GM19035 (cell line): ENCODE data around the gene ZNF628.

Experiments
- ATAC-seq: cut with Tn5 transposase; IDR thresholded peaks from one replicate; pipeline ENCODE4 v1.9.1; 2021; ENCODE audit not compliant: unreplicated experiment

ZNF628 gene

DNA sequence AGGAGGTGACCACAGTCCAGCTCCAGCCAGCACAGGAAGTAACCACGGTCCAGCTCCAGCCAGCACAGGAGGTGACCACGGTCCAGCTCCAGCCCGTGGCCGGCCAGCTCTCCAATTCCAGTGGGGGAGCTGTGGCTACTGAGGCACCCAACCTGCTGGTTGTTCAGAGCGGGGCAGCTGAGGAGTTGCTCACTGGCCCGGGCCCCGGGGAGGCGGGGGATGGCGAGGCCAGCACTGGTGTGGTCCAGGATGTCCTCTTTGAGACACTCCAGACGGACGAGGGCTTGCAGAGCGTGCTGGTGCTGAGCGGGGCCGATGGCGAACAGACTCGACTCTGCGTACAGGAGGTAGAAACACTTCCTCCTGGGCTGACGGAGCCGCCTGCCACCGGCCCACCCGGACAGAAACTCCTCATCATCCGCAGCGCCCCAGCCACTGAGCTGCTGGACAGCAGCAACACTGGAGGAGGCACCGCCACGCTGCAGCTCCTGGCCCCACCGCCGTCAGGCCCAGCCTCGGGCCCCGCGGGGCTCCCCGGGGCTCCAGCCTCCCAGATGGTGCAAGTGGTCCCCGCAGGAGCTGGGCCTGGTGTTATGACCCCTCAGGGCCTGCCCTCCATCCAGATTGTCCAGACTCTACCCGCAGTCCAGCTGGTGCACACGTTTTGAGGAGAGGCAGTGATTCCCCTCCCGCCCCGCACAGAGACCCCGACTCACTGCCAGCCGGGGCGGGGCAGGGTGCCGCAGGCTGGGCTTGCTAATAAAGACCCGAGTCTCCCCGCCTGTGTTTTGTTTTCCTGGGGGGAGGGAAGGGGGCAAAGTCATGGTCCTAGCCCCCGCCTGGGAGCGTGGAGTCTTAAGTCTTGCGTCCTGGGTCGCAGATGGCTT is 7.5 kb downstream of the ZNF628 start:
- no peak for ATAC-seq

- no peak for ATAC-seq
These were observed 8.4 kb downstream of the ZNF628 start, which contains the start of gene NAT14 for GRCh38 chr19:55484593-55485438. TSS of gene NAT14 (plus strand) at chr19:55485188. CDS start at chr19:55485709, 521 bp downstream.

GRCh38 chr19:55485439-55486011 is 9.1 kb downstream of the ZNF628 start:
- no peak for ATAC-seq

GRCh38 chr19:55486043-55486970 is 9.9 kb downstream of the ZNF628 start:
- no peak for ATAC-seq

- ATAC-seq = no peak
These were observed 10.8 kb downstream of the ZNF628 start for GRCh38 chr19:55486971-55487923.

GRCh38 chr19:55487924-55488687 is 11.7 kb downstream of the ZNF628 start, which contains the start of gene SSC5D:
TSS of gene SSC5D (plus strand) at chr19:55488436. CDS start at chr19:55488590, 154 bp downstream.
- no peak for ATAC-seq

DNA sequence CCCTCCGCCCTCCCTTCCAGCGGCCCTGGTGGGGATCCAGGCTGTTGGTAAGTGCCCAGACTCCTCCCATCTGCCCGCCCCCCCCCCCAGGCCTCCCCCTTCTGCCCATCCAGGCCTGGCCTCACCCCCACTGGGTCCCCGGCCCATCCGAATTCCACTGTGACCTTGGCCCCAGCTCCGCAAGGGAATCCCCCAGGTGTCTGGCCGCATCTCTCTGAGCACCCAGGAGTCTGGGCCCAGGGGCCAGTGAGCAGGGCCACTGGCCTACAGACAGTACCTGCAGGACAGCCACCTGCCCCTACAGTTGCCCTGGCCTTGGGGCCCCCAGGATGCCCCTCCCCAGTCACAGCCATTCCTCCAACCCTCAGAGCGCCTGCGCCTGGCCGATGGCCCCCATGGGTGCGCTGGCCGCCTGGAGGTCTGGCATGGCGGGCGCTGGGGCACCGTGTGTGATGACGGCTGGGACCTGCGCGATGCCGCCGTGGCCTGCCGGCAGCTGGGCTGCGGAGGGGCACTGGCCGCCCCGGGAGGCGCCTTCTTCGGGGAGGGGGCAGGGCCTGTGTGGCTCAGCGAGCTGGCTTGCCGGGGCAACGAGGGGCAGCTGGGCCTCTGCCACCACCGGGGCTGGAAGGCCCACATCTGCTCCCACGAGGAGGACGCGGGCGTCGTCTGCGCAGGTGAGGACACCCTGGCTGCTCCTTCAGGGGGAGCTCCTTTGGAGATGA is 12.7 kb downstream of the ZNF628 start:
- no peak for ATAC-seq

DNA sequence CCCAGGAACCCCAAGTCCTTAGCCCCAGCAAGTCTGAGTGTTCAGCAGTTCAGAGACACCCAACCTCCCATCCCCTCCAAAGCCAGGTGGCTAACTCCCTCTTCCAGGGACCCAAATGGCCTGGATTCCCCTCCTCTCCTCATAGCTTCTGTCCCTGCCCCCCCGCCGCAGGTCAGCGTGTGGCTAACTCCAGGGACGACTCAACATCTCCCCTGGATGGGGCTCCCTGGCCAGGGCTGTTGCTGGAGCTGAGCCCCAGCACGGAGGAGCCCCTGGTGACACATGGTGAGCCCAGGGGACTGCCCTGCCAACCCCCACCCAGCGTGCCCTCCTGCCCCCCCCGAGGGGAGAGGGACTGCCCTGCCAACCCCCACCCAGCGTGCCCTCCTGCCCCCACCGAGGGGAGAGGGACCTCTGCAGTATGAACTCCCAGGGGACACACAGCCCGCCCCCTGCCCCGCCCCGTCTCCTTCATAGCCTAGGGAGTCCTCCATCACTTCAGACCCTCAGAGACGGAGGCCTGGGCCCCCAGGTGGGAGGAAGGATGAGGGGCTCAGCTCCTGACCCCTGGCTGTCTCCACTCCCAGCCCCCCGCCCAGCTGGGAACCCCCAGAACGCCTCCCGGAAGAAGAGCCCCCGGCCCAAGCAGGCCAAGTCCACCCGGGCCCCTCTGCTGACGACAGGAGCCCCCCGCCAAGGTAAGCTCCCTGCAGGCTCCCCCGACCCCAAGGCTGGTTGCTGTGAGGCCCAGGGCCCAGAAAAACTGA is 13.5 kb downstream of the ZNF628 start:
- ATAC-seq = no peak

DNA sequence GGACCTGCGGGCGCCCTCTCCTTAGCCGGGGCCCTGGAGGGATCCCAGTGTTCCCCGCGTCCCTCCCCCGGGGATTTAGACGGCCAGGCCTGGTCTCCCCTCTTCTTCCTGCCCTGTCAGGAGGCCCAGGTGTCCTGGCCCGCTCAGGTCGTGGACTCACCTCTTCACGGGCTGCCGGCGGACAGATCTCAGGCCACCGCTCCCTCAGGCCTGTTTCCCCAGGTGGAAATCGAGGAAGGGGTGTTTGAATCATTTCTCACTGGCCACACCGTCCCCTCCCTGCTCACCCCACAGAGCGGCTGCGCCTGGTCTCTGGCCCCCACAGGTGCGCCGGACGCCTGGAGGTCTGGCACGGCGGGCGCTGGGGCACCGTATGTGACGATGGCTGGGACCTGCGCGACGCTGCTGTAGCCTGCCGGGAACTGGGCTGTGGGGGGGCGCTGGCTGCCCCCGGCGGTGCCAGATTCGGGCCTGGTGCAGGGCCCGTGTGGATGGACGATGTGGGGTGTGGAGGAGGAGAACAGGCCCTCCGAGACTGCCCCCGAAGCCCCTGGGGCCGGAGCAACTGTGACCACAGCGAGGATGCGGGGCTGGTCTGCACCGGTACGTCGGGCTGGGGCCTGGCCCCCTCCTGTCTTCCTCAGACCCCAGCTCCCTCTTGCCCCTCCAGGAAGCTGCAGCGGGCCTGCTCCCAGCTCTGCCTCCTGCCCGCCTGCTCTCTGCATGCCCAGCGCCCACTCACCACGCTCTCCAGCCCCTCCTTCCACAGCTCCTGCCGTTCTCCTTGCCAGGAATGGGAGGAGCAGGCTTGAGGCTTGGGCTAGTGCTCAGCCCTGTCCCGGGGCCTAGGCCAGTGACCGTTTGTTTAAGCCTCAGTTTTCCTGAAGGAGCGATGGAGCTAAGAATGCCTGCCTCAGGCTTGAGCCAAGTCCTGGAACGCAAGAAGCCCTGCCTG is 14.3 kb downstream of the ZNF628 start:
- no peak for ATAC-seq

GRCh38 chr19:55491546-55492360 is 15.3 kb downstream of the ZNF628 start:
- no peak for ATAC-seq

GRCh38 chr19:55492362-55492944 is 16.0 kb downstream of the ZNF628 start:
- ATAC-seq = no peak

GRCh38 chr19:55493052-55493644 is 16.7 kb downstream of the ZNF628 start:
- no peak for ATAC-seq

DNA sequence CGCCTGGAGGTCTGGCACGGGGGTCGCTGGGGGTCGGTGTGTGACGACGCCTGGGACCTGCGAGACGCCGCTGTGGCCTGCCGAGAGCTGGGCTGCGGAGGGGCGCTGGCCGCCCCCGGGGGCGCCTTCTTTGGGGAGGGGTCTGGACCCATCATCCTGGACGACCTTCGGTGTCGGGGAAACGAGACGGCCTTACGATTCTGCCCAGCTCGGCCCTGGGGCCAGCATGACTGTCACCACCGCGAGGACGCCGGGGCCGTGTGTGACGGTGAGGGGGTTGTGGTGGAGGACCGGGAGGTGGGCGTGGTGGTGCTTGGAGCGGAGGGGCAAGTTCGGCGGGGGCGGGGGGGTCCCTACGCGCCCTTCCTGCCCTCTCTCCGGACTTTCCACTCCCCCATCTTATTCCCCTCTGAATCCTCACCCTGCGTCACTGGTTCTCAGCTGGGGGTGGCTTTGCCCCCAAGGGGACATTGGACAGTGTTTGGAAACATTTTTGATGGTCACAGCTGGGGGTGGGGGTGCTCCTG is 17.3 kb downstream of the ZNF628 start:
- no peak for ATAC-seq

GRCh38 chr19:55494172-55494761 is 17.9 kb downstream of the ZNF628 start:
- no peak for ATAC-seq
